ENCODE data around the gene BANP. TPM values are rescaled to one million over a fixed set of nuclear protein-coding genes. Genes with fewer than 3 reads are reported as not detected.

The BANP gene
- total RNA-seq, 4 donors from 2014 or later = 18.9 to 33.6 (median 28.2) TPM

DNA sequence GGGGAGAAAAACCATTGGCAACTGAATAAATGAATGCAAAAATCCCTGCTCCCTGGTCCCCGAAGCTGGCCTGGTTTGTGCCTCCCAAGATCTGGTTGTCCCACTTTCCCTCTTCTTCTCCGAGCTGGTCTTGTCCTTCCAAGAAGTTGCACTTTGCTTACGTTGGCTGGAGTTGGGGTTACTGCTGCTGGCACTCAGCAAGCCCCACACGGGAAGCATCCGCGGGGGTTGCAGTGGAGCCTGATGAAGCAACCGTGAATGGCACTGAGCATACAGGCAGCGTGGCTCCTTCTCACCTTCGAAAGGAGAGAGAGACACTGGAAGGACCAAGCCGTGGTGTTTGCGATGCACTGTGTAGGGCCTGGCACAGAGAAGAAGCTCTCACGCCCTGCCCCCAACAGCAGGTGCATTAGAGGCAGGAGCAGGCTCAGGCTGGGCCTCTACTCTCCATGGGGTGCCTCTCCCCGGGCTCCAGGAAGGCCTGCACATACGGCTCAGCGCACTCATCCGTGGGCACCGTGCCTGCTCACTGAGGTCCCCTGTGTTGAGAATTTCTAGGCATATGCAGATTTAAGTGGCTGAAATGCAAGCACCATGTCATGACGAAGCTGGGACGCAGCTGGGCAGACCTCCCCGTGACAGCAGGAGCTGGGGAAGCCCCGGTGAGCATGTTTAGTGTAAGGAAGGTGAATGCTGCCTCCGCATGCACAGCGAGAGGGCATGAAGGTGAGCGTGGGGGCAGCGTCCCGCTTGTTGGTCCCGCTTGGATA lies 27.0 kb upstream of the BANP start:
- no peak for TF ChIP-seq POLR2A (IDR thresholded peaks at IDR 0.05; ENCODE audit: low read depth)
- TF ChIP-seq, protein P1, sequence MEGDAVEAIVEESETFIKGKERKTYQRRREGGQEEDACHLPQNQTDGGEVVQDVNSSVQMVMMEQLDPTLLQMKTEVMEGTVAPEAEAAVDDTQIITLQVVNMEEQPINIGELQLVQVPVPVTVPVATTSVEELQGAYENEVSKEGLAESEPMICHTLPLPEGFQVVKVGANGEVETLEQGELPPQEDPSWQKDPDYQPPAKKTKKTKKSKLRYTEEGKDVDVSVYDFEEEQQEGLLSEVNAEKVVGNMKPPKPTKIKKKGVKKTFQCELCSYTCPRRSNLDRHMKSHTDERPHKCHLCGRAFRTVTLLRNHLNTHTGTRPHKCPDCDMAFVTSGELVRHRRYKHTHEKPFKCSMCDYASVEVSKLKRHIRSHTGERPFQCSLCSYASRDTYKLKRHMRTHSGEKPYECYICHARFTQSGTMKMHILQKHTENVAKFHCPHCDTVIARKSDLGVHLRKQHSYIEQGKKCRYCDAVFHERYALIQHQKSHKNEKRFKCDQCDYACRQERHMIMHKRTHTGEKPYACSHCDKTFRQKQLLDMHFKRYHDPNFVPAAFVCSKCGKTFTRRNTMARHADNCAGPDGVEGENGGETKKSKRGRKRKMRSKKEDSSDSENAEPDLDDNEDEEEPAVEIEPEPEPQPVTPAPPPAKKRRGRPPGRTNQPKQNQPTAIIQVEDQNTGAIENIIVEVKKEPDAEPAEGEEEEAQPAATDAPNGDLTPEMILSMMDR (IDR thresholded peaks at IDR 0.05) = no peak
- no peak for TF ChIP-seq EP300 (IDR thresholded peaks at IDR 0.05)
- Histone ChIP-seq H3K27ac (replicated peaks in 1 of 4) (no peak overlapping the region), H3K4me3 (no peak overlapping the region), H3K4me1 (peaks cover 0 to under 1% (median 0%) of the 10 kb centered on the region in 4 donors), H3K27me3 (peaks cover 0 to 35% (median 0%) of the 10 kb centered on the region in 4 donors), H3K36me3 (no peaks in the 10 kb centered on the region), H3K9me3 (no peaks in the 10 kb centered on the region)
- intact Hi-C loops (cut with DNase I) = no loop called here
- no peak for DNase-seq (ENCODE audit: extremely low spot score)
- 84% methylated on average over 16 of the region's 27 CpGs for WGBS

DNA sequence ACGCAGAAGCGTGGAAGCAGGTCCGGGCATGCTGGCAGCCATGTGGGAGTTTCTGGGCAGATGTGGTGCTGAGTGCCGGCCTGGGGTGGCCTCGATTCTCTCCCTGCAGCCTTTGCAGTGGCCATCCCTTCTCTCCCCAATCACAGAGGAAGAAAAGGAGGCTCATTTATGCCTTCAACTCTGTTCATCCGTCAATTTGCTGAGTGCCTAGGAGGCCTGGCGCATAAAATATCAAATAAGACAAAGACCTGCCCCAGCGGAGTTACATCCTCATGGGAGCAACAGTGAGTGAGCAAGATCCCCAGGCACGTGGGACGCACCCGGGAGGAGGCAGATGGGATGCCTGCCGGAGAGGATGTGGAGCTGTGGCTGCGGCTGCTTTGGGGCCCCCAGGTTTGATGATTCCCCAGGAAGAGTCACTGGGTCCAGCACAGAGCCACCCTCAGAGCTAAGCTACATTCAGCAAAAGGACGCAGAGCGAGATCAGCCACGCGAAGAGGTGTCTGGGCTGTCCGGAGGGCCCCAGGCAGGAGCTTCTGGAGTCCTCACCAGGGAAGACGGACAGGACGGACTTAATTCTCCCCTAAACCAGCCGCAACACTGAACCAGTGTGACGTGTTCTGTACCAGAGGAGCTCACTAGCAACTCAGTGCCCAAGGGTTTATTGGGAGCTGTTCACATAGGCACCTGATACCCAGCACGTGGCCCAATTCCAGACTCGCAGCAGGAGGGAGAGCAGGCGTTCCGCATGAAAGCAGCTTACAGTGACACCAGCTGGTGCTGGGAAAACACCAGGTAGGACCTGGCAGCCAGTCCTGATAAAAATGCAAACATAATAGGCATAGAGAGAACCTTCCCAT lies 26.2 kb upstream of the BANP start:
- TF ChIP-seq POLR2A (IDR thresholded peaks at IDR 0.05; ENCODE audit: low read depth) (no peak), EP300 (IDR thresholded peaks at IDR 0.05) (no peak), POLR2AphosphoS5 (IDR thresholded peaks at IDR 0.05) (no peak)
- TF ChIP-seq, protein P1 (IDR thresholded peaks at IDR 0.05) = no peak
- Histone ChIP-seq H3K4me3 (no peak overlapping the region), H3K9me3 (no peaks in the 10 kb centered on the region), H3K4me1 (no peaks in the 10 kb centered on the region), H3K27me3 (peaks cover 0 to 30% (median 0%) of the 10 kb centered on the region in 4 donors), H3K27ac (replicated peaks in 1 of 4) (no peak overlapping the region), H3K36me3 (no peaks in the 10 kb centered on the region)
- WGBS = 83% methylated on average over 21 of the region's 26 CpGs
- DNase-seq (ENCODE audit: extremely low spot score) = no peak
- intact Hi-C loops (cut with DNase I) = no loop called here

DNA sequence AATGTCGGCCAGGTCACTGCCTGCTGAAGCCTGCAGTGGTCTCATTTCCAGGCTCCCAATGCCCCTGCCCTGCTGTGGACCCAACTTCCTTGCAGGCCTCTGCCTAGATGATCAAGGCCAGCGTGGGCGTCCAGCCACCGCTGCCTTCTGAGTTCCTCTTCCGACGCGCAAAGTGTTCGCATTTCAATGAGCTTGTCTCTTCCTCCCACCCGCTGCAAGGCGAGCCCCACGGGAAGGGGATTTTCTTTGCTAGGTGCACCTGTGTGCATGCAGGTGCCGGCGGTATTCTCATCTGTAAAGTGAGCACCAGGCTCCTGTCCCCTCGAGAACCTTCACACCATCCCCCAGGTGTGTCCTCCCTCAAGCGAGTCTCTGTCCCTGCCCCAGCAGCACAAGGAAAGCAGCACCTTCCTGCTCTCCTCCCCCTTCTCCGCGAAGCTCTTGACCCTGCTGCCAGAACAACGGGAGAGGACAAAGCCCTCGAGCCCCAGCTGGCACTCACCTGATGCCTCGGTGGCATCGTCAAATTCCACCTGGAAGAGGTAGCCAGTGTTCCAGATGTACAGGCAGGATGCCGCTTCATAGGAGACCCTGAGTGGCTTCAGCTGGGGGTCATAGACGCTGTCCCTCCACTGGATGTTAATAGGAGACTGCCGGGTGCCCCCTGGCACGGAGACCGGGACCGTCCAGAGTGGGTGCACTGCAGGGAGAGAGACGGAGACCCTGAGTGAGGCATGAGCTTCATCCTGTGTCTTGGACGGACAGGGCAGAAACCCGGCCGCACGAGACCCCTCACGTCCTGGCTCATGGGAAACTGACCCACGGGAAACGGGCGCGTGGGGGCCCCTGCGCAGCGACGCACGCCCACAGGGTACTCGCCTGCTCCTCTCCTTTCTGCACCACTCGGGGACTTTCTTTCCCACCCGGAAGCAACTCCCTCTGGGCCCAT lies 24.7 kb upstream of the BANP start:
- Histone ChIP-seq H3K9me3 (no peaks in the 10 kb centered on the region), H3K36me3 (no peaks in the 10 kb centered on the region), H3K4me3 (no peak overlapping the region), H3K27me3 (peaks cover 0 to 42% (median 0%) of the 10 kb centered on the region in 4 donors), H3K4me1 (no peaks in the 10 kb centered on the region), H3K27ac (replicated peaks in 1 of 4) (no peak overlapping the region)
- DNase-seq (ENCODE audit: extremely low spot score) = no peak
- WGBS = 73% methylated on average over 29 of the region's 44 CpGs
- TF ChIP-seq POLR2AphosphoS5 (IDR thresholded peaks at IDR 0.05) (no peak), POLR2A (IDR thresholded peaks at IDR 0.05; ENCODE audit: low read depth) (no peak), EP300 (IDR thresholded peaks at IDR 0.05) (no peak)
- TF ChIP-seq, protein P1 (IDR thresholded peaks at IDR 0.05) = no peak
- intact Hi-C loops (cut with DNase I) = no loop called here

DNA sequence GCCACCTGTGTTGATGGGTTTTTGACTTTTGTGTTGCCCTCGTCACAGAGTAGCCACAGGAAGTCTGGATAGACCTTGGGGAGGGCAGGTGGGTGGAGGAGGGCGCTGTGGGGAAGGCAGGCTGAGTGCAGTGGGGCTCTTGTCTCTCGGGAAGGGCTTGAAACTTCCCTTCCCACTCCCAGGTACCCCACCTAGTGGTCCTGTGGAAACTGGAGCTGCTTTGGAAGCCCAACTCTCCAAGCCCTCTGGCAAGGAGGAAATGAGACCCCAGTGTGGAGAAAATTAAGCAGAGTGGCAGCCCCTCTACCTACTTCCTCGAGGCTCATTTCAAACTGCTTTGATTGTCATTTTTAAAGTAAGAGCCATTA lies 24.1 kb upstream of the BANP start:
- Histone ChIP-seq H3K4me1 (no peaks in the 10 kb centered on the region), H3K27ac (replicated peaks in 1 of 4) (no peak overlapping the region), H3K27me3 (peaks cover 0 to 45% (median 0%) of the 10 kb centered on the region in 4 donors), H3K9me3 (no peaks in the 10 kb centered on the region), H3K36me3 (no peaks in the 10 kb centered on the region), H3K4me3 (no peak overlapping the region)
- DNase-seq (ENCODE audit: extremely low spot score) = no peak
- WGBS = 37% methylated on average over 4 of the region's 4 CpGs
- no peak for TF ChIP-seq EP300 (IDR thresholded peaks at IDR 0.05)
- TF ChIP-seq, protein P1 (IDR thresholded peaks at IDR 0.05) = no peak
- TF ChIP-seq POLR2AphosphoS5 (IDR thresholded peaks at IDR 0.05) = no peak
- TF ChIP-seq POLR2A (IDR thresholded peaks at IDR 0.05; ENCODE audit: low read depth) = no peak
- intact Hi-C loops (cut with DNase I) = no loop called here

All from esophagus muscularis mucosa (tissue), 4 donors.